ENCODE measurements around the gene CNIH1.

DNA sequence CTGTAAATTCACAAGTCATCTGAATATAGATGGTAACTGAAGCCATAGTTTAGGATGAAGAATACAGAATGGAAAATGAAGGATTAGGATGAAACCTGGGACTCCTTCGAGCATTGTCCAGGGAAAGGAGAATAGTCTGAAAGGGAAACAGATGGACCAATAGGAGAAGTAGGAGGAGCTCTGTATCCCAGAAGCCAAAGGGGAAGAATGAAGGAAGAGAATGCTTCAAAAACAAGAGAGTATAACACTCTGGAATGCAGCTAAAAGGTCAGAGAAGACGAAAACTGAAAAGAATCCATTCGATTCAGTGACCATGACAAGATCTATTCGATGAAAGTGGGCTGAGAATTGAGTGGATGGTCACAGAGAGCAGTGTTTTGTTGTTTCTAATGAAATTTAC, 46.6 kb upstream of the CNIH1 start:
- TF ChIP-seq POLR2A (IDR thresholded peaks at IDR 0.05; ENCODE audit: low read depth) (no peak), CTCF (IDR thresholded peaks at IDR 0.05) (no peak), EP300 (IDR thresholded peaks at IDR 0.05) (no peak), POLR2AphosphoS5 (IDR thresholded peaks at IDR 0.05) (peak in 1 of 2 donors; percentile 7)
